ENCODE measurements around the gene CACYBP. TPM values are rescaled to one million over a fixed set of nuclear protein-coding genes. Genes with fewer than 3 reads are reported as not detected.

Gene CACYBP
- total RNA-seq, 1 experiment from 2014 or later = 194 TPM

DNA sequence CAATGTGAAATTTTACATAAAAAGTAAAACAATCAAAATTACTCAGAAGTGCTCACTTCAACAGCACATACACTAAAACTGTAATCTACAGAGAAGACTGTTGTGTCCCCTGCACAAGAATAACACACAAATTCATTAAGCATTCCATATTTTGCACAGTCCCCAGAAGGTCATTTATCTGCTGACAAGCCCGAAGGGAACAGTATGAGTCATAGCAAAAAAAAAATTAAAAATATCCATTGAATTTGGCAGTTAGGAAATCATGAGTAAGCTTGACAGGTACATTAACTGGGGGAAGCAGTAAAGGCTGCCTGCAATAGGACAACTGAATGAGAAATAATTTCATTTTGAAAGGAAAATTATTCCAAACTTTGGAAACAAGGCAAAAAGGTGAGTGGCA is 3.3 kb upstream of the CACYBP start:
- no peak overlapping the region for H3K4me3 ChIP-seq (replicated peaks in 1 of 2; ENCODE audit: low read depth in 1 of 2, low read length in 2 of 2)
- peaks cover 25% of the 10 kb centered on the region for H3K79me2 ChIP-seq (ENCODE audit: insufficient read depth, low read length)
- CTCF ChIA-PET = interaction anchor here (1.2 to 1.4 kb wide), 2 partner anchors 10 to 13 kb away, joined by 3 to 8 read pairs; no protein-coding TSS in a partner anchor
- ATAC-seq (no peak), DNase-seq (ENCODE audit: low read depth, low spot score) (no peak)
- no TSS peak for BruUV-seq (replicated peaks)
- H3K9me2 ChIP-seq (ENCODE audit: insufficient read depth) = no peaks in the 10 kb centered on the region
- H3K27ac ChIP-seq (ENCODE audit: low read depth, low read length) = no peak overlapping the region
- no peaks in the 10 kb centered on the region for H3K27me3 ChIP-seq (ENCODE audit: insufficient read depth, low read length)
- no peak overlapping the region for H3K4me2 ChIP-seq (ENCODE audit: low read length)
- no peaks in the 10 kb centered on the region for H3K36me3 ChIP-seq (ENCODE audit: control insufficient read depth in 1 of 2, insufficient read depth in 2 of 2, low read length in 2 of 2)
- TF ChIP-seq EZH2 (IDR thresholded peaks at IDR 0.05) = no peak
- TF ChIP-seq FOSL1 (IDR thresholded peaks at IDR 0.05; ENCODE audit: low read depth) = peak; percentile 24; the same call in 1 of the 2 replicates
- no peak overlapping the region for H2AFZ ChIP-seq (ENCODE audit: low read depth, low read length, poor library complexity, severe bottlenecking)
- peaks cover 4 to 23% of the 10 kb centered on the region in 2 experiments for H3K4me1 ChIP-seq (ENCODE audit: control insufficient read depth in 1 of 2, insufficient read depth in 2 of 2, low read length in 2 of 2)
- intact Hi-C loops (cut with micrococcal nuclease) = loop anchor here (5.0 kb wide), 1 partner anchor 734 kb away; no protein-coding TSS in a partner anchor
- H3K9me3 ChIP-seq (ENCODE audit: control insufficient read depth in 1 of 2, insufficient read depth in 1 of 2, low read depth in 1 of 2, low read length in 2 of 2) = no peaks in the 10 kb centered on the region
- H4K20me1 ChIP-seq (ENCODE audit: insufficient read depth) = peaks cover 6% of the 10 kb centered on the region; the same call in 1 of the 2 replicates
- POLR2A ChIA-PET = no interaction called here
- RAD21 ChIA-PET (ENCODE audit: low non-redundant PET in 1 of 2, low total read pairs in 2 of 2, uncharacterized antibody in 2 of 2, unreplicated experiment in 2 of 2) = no interaction called here
- H3K9ac ChIP-seq (ENCODE audit: low read length) = no peak overlapping the region

DNA sequence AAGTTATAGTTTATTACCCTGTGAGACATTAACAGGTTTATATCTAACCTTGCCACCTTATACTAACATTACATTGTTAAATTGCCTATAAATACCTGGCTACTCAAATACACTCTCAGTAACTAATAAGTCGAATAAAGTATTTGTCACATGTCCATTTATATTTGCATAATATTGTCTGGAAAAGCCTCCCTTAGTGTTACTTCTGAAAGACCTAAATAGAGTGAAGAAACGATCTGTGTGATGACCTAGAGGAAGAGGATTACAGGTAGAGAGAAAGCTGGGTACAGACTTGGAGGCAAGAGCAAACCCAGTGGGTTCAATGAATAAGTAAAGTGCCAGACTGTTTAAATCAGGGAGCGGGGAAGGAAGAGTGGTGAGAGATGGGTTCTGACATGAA is 2.7 kb upstream of the CACYBP start:
- H3K9me3 ChIP-seq (ENCODE audit: control insufficient read depth in 1 of 2, insufficient read depth in 1 of 2, low read depth in 1 of 2, low read length in 2 of 2) = no peaks in the 10 kb centered on the region
- no peak overlapping the region for H3K4me2 ChIP-seq (ENCODE audit: low read length)
- no peaks in the 10 kb centered on the region for H3K36me3 ChIP-seq (ENCODE audit: control insufficient read depth in 1 of 2, insufficient read depth in 2 of 2, low read length in 2 of 2)
- H3K9ac ChIP-seq (ENCODE audit: low read length) = no peak overlapping the region
- no peak for TF ChIP-seq SRF (IDR thresholded peaks at IDR 0.05; ENCODE audit: low read depth)
- TF ChIP-seq, protein P1, sequence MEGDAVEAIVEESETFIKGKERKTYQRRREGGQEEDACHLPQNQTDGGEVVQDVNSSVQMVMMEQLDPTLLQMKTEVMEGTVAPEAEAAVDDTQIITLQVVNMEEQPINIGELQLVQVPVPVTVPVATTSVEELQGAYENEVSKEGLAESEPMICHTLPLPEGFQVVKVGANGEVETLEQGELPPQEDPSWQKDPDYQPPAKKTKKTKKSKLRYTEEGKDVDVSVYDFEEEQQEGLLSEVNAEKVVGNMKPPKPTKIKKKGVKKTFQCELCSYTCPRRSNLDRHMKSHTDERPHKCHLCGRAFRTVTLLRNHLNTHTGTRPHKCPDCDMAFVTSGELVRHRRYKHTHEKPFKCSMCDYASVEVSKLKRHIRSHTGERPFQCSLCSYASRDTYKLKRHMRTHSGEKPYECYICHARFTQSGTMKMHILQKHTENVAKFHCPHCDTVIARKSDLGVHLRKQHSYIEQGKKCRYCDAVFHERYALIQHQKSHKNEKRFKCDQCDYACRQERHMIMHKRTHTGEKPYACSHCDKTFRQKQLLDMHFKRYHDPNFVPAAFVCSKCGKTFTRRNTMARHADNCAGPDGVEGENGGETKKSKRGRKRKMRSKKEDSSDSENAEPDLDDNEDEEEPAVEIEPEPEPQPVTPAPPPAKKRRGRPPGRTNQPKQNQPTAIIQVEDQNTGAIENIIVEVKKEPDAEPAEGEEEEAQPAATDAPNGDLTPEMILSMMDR (IDR thresholded peaks at IDR 0.05 in 2 of 3, conservative IDR thresholded peaks at IDR 0.05 in 1 of 3; ENCODE audit: borderline replicate concordance in 1 of 3, insufficient read depth in 1 of 3, low read depth in 2 of 3, low read length in 2 of 3) = no peak
- no peak for TF ChIP-seq YY1 (IDR thresholded peaks at IDR 0.05; ENCODE audit: extremely low read depth, insufficient replicate concordance, low read depth, low read length)
- no peak for TF ChIP-seq RAD21 (IDR thresholded peaks at IDR 0.05; ENCODE audit: low read depth)
- TF ChIP-seq ZNF274 (IDR thresholded peaks at IDR 0.05; ENCODE audit: low read depth, low read length) = no peak
- TF ChIP-seq CEBPB (IDR thresholded peaks at IDR 0.05; ENCODE audit: low read depth) = no peak
- no peak for TF ChIP-seq SIN3A (IDR thresholded peaks at IDR 0.05; ENCODE audit: low read depth)
- TF ChIP-seq, protein P2, sequence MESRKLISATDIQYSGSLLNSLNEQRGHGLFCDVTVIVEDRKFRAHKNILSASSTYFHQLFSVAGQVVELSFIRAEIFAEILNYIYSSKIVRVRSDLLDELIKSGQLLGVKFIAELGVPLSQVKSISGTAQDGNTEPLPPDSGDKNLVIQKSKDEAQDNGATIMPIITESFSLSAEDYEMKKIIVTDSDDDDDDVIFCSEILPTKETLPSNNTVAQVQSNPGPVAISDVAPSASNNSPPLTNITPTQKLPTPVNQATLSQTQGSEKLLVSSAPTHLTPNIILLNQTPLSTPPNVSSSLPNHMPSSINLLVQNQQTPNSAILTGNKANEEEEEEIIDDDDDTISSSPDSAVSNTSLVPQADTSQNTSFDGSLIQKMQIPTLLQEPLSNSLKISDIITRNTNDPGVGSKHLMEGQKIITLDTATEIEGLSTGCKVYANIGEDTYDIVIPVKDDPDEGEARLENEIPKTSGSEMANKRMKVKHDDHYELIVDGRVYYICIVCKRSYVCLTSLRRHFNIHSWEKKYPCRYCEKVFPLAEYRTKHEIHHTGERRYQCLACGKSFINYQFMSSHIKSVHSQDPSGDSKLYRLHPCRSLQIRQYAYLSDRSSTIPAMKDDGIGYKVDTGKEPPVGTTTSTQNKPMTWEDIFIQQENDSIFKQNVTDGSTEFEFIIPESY (IDR thresholded peaks at IDR 0.05; ENCODE audit: extremely low read depth, insufficient replicate concordance, low read length) = no peak
- no peak for TF ChIP-seq ELF1 (IDR thresholded peaks at IDR 0.05; ENCODE audit: borderline replicate concordance, low read depth)
- TF ChIP-seq, protein P3, sequence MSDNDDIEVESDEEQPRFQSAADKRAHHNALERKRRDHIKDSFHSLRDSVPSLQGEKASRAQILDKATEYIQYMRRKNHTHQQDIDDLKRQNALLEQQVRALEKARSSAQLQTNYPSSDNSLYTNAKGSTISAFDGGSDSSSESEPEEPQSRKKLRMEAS (IDR thresholded peaks at IDR 0.05) = no peak
- TF ChIP-seq SP1 (IDR thresholded peaks at IDR 0.05; ENCODE audit: low read depth) = no peak
- no peak for TF ChIP-seq JUND (IDR thresholded peaks at IDR 0.05)
- H3K27ac ChIP-seq (ENCODE audit: low read depth, low read length) = no peak overlapping the region
- H3K27me3 ChIP-seq (ENCODE audit: insufficient read depth, low read length) = no peaks in the 10 kb centered on the region
- DNase-seq (ENCODE audit: low read depth, low spot score) = no peak
- ChIA-PET CTCF (interaction anchor here (1.3 kb wide), 1 partner anchor 735 kb away, joined by 3 read pairs; no protein-coding TSS in a partner anchor), RAD21 (ENCODE audit: low non-redundant PET in 1 of 2, low total read pairs in 2 of 2, uncharacterized antibody in 2 of 2, unreplicated experiment in 2 of 2) (no interaction called here), POLR2A (no interaction called here)
- intact Hi-C loops (cut with micrococcal nuclease) = loop anchor here (5.0 kb wide), 1 partner anchor 735 kb away; no protein-coding TSS in a partner anchor
- no peaks in the 10 kb centered on the region for H3K9me2 ChIP-seq (ENCODE audit: insufficient read depth)
- H3K4me3 ChIP-seq (replicated peaks in 1 of 2; ENCODE audit: low read depth in 1 of 2, low read length in 2 of 2) = no peak overlapping the region
- H2AFZ ChIP-seq (ENCODE audit: low read depth, low read length, poor library complexity, severe bottlenecking) = no peak overlapping the region
- H3K79me2 ChIP-seq (ENCODE audit: insufficient read depth, low read length) = peaks cover 30% of the 10 kb centered on the region
- no peak for ATAC-seq
- H4K20me1 ChIP-seq (ENCODE audit: insufficient read depth) = peaks cover 7% of the 10 kb centered on the region; the same call in 1 of the 2 replicates
- H3K4me1 ChIP-seq (ENCODE audit: control insufficient read depth in 1 of 2, insufficient read depth in 2 of 2, low read length in 2 of 2) = peaks cover 5 to 29% of the 10 kb centered on the region in 2 experiments
- BruUV-seq (replicated peaks) = no TSS peak
